Gastrocnemius medialis (tissue), 4 donors: ENCODE data around the gene PRKCE. TPM values are rescaled to one million over a fixed set of nuclear protein-coding genes. Genes with fewer than 3 reads are reported as not detected.

ENCODE experiments used
- ATAC-seq, 2 donors: fragments of 150-250 bp; one replicate each; pipeline ENCODE4 v1.9.1; 2016
- DNase-seq, 2 donors: peaks; one replicate each; pipeline ENCODE4 v3.0.0-alpha.2; 2019
- H3K27ac ChIP-seq, 4 donors: fragments of 200-600 bp; sonication (generic); 1 replicate in 1 of 4; 2 replicates in 3 of 4; pipeline ENCODE4 v1.5.1; 2016 to 2018; ENCODE audit warnings: mild to moderate bottlenecking in 2 of 4, moderate library complexity in 1 of 4
- H3K27me3 ChIP-seq, 3 donors: fragments of 200-600 bp; sonication (generic) in 2 of 3; 1 replicate in 1 of 3; 2 replicates in 2 of 3; pipeline versions ENCODE4 v1.5.1 to v1.6.0; 2016 to 2019; ENCODE audit warnings: mild to moderate bottlenecking in 1 of 3, moderate library complexity in 1 of 3
- H3K36me3 ChIP-seq, 2 donors: fragments of 200-600 bp; sonication (generic) in 1 of 2; one replicate each; pipeline ENCODE4 v1.5.1; 2017 to 2018
- H3K4me1 ChIP-seq, 2 donors: fragments of 200-600 bp; sonication (generic) in 1 of 2; one replicate each; pipeline ENCODE4 v1.5.1; 2016 to 2017; ENCODE audit warnings: mild to moderate bottlenecking in 2 of 2
- H3K4me3 ChIP-seq, 4 donors: fragments of 200-600 bp; sonication (generic) in 3 of 4; 1 replicate in 1 of 4; 2 replicates in 3 of 4; pipeline ENCODE4 v1.5.1; 2016 to 2019; ENCODE audit warnings: mild to moderate bottlenecking in 2 of 4
- H3K9me3 ChIP-seq, 3 donors: fragments of 200-600 bp; sonication (generic) in 2 of 3; 1 replicate in 1 of 3; 2 replicates in 2 of 3; pipeline ENCODE4 v1.5.1; 2016 to 2019
- CTCF ChIP-seq, 5 experiments: fragments of 450-650 bp in 3 of 5; fragments of 200-600 bp in 2 of 5; sonication (generic) in 2 of 5; IDR thresholded peaks in 4 of 5; conservative IDR thresholded peaks in 1 of 5; 1 replicate in 4 of 5; 2 replicates in 1 of 5; pipeline ENCODE4 v1.5.1; 2016 to 2019; ENCODE audit warnings: antibody characterized with exemption in 5 of 5, mild to moderate bottlenecking in 3 of 5, moderate library complexity in 3 of 5
- POLR2A ChIP-seq, 2 donors: fragments of 450-650 bp; IDR thresholded peaks; one replicate each; pipeline ENCODE4 v1.6.1; 2017; ENCODE audit warnings: antibody characterized with exemption in 2 of 2, mild to moderate bottlenecking in 2 of 2, moderate library complexity in 2 of 2
- in situ Hi-C, 4 donors: fragments of 200-750 bp; cut with MboI; loops; one replicate each; pipeline versions ENCODE4 v1.15.0 to v1.8.0; 2017; ENCODE audit warnings: low sequenced_read_pairs in 4 of 4
- intact Hi-C: fragments of 100-400 bp; cut with DNase I; formaldehyde crosslinking; loops from one replicate; pipeline ENCODE4 v1.15.1; 2023; ENCODE audit warnings: low total_unique reads
- total RNA-seq, 4 donors: library from RNA; depleted of rRNA; stranded (reverse); fragments of >200 nt; gene quantifications; one replicate each; pipeline versions ENCODE4 v1.1.0 to v1.2.3, GENCODE V29; 2016

PRKCE gene
- total RNA-seq, 4 donors from 2014 or later, result 5.8 to 28.9 (median 11.8) TPM

GRCh38 chr2:46231721-46232120, 580.2 kb downstream of the PRKCE start:
- Histone ChIP-seq H3K27me3 (no peaks in the 10 kb centered on the region), H3K36me3 (no peaks in the 10 kb centered on the region), H3K27ac (peak overlapping the region in 1 of 4 donors; percentile 53), H3K9me3 (no peaks in the 10 kb centered on the region), H3K4me1 (peaks cover 9 to 14% of the 10 kb centered on the region in 2 donors), H3K4me3 (no peak overlapping the region)
- no peak for ATAC-seq
- no peak for TF ChIP-seq POLR2A (IDR thresholded peaks at IDR 0.05)
- TF ChIP-seq CTCF (IDR thresholded peaks at IDR 0.05 in 4 of 5, conservative IDR thresholded peaks at IDR 0.05 in 1 of 5), result no peak
- in situ Hi-C loops, result loop anchor here in 1 of 4 donors (25.0 kb wide), 1 partner anchor 131 kb away; no protein-coding TSS in a partner anchor
- intact Hi-C loops, result no loop called here
- DNase-seq, result no peak

GRCh38 chr2:46232860-46233259, 581.4 kb downstream of the PRKCE start:
- in situ Hi-C loops (loop anchor here in 1 of 4 donors (25.0 kb wide), 1 partner anchor 129 kb away; no protein-coding TSS in a partner anchor), intact Hi-C loops (no loop called here)
- no peak for ATAC-seq

GRCh38 chr2:46236006-46236875, 584.8 kb downstream of the PRKCE start:
- DNase-seq, result no peak
- Histone ChIP-seq H3K27me3 (no peaks in the 10 kb centered on the region), H3K4me3 (no peak overlapping the region), H3K36me3 (no peaks in the 10 kb centered on the region), H3K9me3 (no peaks in the 10 kb centered on the region), H3K4me1 (peaks cover 0 to 3% of the 10 kb centered on the region in 2 donors), H3K27ac (no peak overlapping the region)
- ATAC-seq, result no peak
- in situ Hi-C loops, result loop anchor here in 1 of 4 donors (25.0 kb wide), 1 partner anchor 126 kb away; no protein-coding TSS in a partner anchor
- TF ChIP-seq CTCF (IDR thresholded peaks at IDR 0.05 in 4 of 5, conservative IDR thresholded peaks at IDR 0.05 in 1 of 5) (no peak), POLR2A (IDR thresholded peaks at IDR 0.05) (no peak)
- intact Hi-C loops, result no loop called here

More at GRCh38 chr2:46232860-46233259, 581.4 kb downstream of the PRKCE start:
- Histone ChIP-seq H3K27ac (no peak overlapping the region), H3K4me1 (peaks cover 9 to 14% of the 10 kb centered on the region in 2 donors), H3K36me3 (no peaks in the 10 kb centered on the region), H3K27me3 (no peaks in the 10 kb centered on the region), H3K9me3 (no peaks in the 10 kb centered on the region), H3K4me3 (no peak overlapping the region)
- TF ChIP-seq CTCF (IDR thresholded peaks at IDR 0.05 in 4 of 5, conservative IDR thresholded peaks at IDR 0.05 in 1 of 5), result no peak
- DNase-seq, result no peak

GRCh38 chr2:46236876-46237859, 585.7 kb downstream of the PRKCE start:
- Histone ChIP-seq H3K27ac (no peak overlapping the region), H3K27me3 (no peaks in the 10 kb centered on the region), H3K4me1 (no peaks in the 10 kb centered on the region), H3K4me3 (no peak overlapping the region), H3K9me3 (no peaks in the 10 kb centered on the region), H3K36me3 (no peaks in the 10 kb centered on the region)
- no peak for DNase-seq
- TF ChIP-seq CTCF (IDR thresholded peaks at IDR 0.05 in 4 of 5, conservative IDR thresholded peaks at IDR 0.05 in 1 of 5), result no peak
- ATAC-seq, result no peak
- in situ Hi-C loops, result loop anchor here in 1 of 4 donors (25.0 kb wide), 1 partner anchor 125 kb away; no protein-coding TSS in a partner anchor
- intact Hi-C loops, result no loop called here

Other genes starting within 250 kb of the PRKCE start
- gene SRBD1, start 40.4 kb upstream of the PRKCE start, total RNA-seq, result 10 to 100 TPM in 1 of 4 donors, 1 to 10 TPM in 3; 3.0 to 10.1 (median 4.5) TPM